ENCODE measurements around the gene DDIT4. TPM values are rescaled to one million over a fixed set of nuclear protein-coding genes. Genes with fewer than 3 reads are reported as not detected.
A peak's percentile ranks its signal among the peaks of the same experiment; 100 is the strongest.

DDIT4 gene
- total RNA-seq, 4 donors from 2014 or later = 93.0 to 309 (median 134) TPM

DNA sequence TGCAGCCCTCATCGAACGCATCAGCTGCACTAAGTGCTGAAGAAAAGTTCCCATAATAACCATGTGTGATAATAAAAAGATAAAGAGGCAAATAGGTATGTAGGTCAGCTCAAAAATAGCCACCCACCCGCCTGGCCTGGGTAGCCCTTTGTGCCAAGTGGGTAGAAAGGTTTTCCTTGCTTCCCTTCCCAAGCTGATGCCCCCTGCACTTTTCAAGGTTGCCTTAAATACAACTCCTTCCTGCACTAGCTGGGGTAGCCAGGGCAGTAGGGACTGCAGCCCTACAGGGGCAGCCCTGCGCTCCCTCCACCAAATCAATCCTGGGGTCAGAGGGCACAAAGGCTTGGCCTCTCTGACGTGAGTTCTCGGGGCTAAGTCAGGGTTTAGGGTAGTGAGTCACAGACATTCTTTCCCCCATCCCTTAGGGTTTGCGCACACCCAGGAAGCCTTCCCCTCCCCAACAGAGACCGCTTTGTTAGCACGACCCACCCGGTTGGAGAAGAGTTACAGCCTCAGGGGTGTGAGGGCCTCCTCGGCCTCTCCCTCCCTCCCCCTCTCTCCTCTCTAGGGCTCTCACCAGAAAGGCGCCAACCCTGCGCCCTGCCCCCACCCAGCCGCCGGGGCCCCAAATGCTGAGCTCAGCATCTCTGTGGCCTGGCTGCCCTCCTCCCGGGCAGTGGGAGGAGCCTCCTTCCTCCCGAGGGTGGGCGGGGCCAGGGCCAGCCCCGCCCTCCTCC, 13.3 kb upstream of the DDIT4 start:
- peak; percentile 85 for DNase-seq
- intact Hi-C loops (cut with DNase I) = loop anchor here (5.0 kb wide), 1 partner anchor 67 kb away; no protein-coding TSS in a partner anchor
- Histone ChIP-seq H3K4me1 (peaks cover 55 to 79% of the 10 kb centered on the region in 2 donors), H3K27me3 (no peaks in the 10 kb centered on the region), H3K27ac (peak overlapping the region; percentile 78 to 95 (median 85)), H3K36me3 (no peaks in the 10 kb centered on the region), H3K9me3 (no peaks in the 10 kb centered on the region), H3K4me3 (replicated peaks in 1 of 3) (peak overlapping the region in 1 of 3 donors; percentile 34)
- 28 to 30% methylated on average over 15 to 16 of the region's 19 CpGs for WGBS, 2 donors
- no peak for TF ChIP-seq POLR2A (IDR thresholded peaks at IDR 0.05)
- TF ChIP-seq, protein P1, sequence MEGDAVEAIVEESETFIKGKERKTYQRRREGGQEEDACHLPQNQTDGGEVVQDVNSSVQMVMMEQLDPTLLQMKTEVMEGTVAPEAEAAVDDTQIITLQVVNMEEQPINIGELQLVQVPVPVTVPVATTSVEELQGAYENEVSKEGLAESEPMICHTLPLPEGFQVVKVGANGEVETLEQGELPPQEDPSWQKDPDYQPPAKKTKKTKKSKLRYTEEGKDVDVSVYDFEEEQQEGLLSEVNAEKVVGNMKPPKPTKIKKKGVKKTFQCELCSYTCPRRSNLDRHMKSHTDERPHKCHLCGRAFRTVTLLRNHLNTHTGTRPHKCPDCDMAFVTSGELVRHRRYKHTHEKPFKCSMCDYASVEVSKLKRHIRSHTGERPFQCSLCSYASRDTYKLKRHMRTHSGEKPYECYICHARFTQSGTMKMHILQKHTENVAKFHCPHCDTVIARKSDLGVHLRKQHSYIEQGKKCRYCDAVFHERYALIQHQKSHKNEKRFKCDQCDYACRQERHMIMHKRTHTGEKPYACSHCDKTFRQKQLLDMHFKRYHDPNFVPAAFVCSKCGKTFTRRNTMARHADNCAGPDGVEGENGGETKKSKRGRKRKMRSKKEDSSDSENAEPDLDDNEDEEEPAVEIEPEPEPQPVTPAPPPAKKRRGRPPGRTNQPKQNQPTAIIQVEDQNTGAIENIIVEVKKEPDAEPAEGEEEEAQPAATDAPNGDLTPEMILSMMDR (IDR thresholded peaks at IDR 0.05) = no peak

- Histone ChIP-seq H3K36me3 (no peaks in the 10 kb centered on the region), H3K4me3 (replicated peaks in 1 of 3) (peak overlapping the region; percentile 19 to 34 (median 22)), H3K27me3 (no peaks in the 10 kb centered on the region), H3K4me1 (peaks cover 47 to 71% of the 10 kb centered on the region in 2 donors), H3K27ac (peak overlapping the region; percentile 78 to 95 (median 85)), H3K9me3 (no peaks in the 10 kb centered on the region)
- DNase-seq = no peak
- TF ChIP-seq, protein P1 (IDR thresholded peaks at IDR 0.05) = no peak
- peak in 1 of 2 donors; percentile 49 for TF ChIP-seq POLR2A (IDR thresholded peaks at IDR 0.05)
- 13 to 44% methylated on average over 8 to 26 of the region's 30 CpGs for WGBS, 2 donors
- intact Hi-C loops (cut with DNase I) = loop anchor here (5.0 kb wide), 1 partner anchor 66 kb away; no protein-coding TSS in a partner anchor
These were observed 12.5 kb upstream of the DDIT4 start for GRCh38 chr10:72260976-72261783.

- no peak for DNase-seq
- intact Hi-C loops (cut with DNase I) = loop anchor here (5.0 kb wide), 1 partner anchor 65 kb away; no protein-coding TSS in a partner anchor
- TF ChIP-seq POLR2A (IDR thresholded peaks at IDR 0.05) = no peak
- TF ChIP-seq, protein P1 (IDR thresholded peaks at IDR 0.05) = no peak
- Histone ChIP-seq H3K27ac (peak overlapping the region; percentile 78 to 95 (median 85)), H3K9me3 (no peaks in the 10 kb centered on the region), H3K36me3 (no peaks in the 10 kb centered on the region), H3K4me3 (replicated peaks in 1 of 3) (no peak overlapping the region), H3K4me1 (peaks cover 43 to 64% of the 10 kb centered on the region in 2 donors), H3K27me3 (no peaks in the 10 kb centered on the region)
- 92 to 93% methylated on average over 7 of the region's 7 CpGs for WGBS, 2 donors
These were observed 11.8 kb upstream of the DDIT4 start for GRCh38 chr10:72261784-72262404.

DNA sequence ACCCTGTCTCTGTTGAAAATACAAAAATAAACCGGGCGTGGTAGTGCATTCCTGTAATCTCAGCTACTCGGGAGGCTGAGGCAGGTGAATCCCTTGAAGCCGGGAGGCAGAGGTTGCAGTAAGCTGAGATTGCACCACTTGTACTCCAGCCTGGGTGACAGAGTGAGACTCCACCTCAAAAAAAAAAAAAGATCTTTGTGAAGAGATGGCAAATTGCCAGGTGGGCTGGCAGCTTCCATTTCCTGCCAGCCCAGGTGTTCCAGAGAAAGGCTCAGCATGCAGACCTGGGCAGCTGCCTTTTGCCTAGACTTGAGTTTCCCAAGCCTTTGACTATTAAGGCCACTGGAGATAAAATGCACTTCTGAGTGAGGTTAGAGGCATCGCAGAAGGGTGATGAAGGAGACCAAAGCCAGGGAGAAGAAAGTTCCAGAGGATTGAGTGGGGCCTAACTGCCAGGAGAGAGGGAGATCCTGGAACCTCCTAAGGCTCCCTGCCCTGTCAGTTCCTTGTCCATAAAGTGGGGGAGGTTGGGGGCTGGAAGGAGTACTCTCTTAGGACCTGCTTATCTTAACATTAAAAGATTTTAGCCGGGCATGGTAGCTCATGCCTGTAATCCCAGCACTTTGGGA, 10.0 kb upstream of the DDIT4 start:
- WGBS, 2 donors = 33 to 34% methylated on average over 6 of the region's 6 CpGs
- DNase-seq = peak; percentile 87 to 88
- Histone ChIP-seq H3K27me3 (no peaks in the 10 kb centered on the region), H3K36me3 (no peaks in the 10 kb centered on the region), H3K4me3 (replicated peaks in 1 of 3) (no peak overlapping the region), H3K27ac (peak overlapping the region; percentile 66 to 79 (median 70)), H3K4me1 (peaks cover 36 to 52% of the 10 kb centered on the region in 2 donors), H3K9me3 (no peaks in the 10 kb centered on the region)
- intact Hi-C loops (cut with DNase I) = loop anchor here (5.0 kb wide), 1 partner anchor 64 kb away; no protein-coding TSS in a partner anchor
- TF ChIP-seq, protein P1 (IDR thresholded peaks at IDR 0.05) = no peak
- peak in 1 of 2 donors; percentile 58 for TF ChIP-seq POLR2A (IDR thresholded peaks at IDR 0.05)
